Upper lobe of right lung (tissue), 1 donor: ENCODE results near the gene FAM110D. TPM values are rescaled to one million over a fixed set of nuclear protein-coding genes. Genes with fewer than 3 reads are reported as not detected.

ENCODE experiments used
- ATAC-seq: fragments of 200-7000 bp; cut with Tn5 transposase; one replicate; pipeline ENCODE4 v1.9.1; 2020; ENCODE audit warnings: mild to moderate bottlenecking, moderate library complexity
- DNase-seq: peaks from one replicate; pipeline ENCODE4 v3.0.0-alpha.2; 2020
- H3K27ac ChIP-seq: fragments of 200-600 bp; one replicate; pipeline ENCODE4 v1.8.0; 2022
- H3K27me3 ChIP-seq: fragments of 200-600 bp; one replicate; pipeline ENCODE4 v1.8.0; 2022; ENCODE audit warnings: mild to moderate bottlenecking
- H3K36me3 ChIP-seq: fragments of 200-600 bp; one replicate; pipeline ENCODE4 v1.8.0; 2022
- H3K4me1 ChIP-seq: fragments of 200-600 bp; one replicate; pipeline ENCODE4 v1.8.0; 2022
- H3K4me3 ChIP-seq: fragments of 200-600 bp; one replicate; pipeline ENCODE4 v1.8.0; 2022; ENCODE audit warnings: mild to moderate bottlenecking
- H3K9me3 ChIP-seq: fragments of 200-600 bp; one replicate; pipeline ENCODE4 v1.8.0; 2022
- intact Hi-C: fragments of 100-400 bp; cut with DNase I; formaldehyde crosslinking; loops from one replicate; pipeline ENCODE4 v1.11.0; 2022
- total RNA-seq: library from RNA; stranded (reverse); fragmentation: NEBNext Ultra II Directional; extraction: Animal tissue kit (Norgen Biotek cat#: 25700); gene quantifications from one replicate; pipeline ENCODE4 v1.2.1, GENCODE V29; 2021
- TF ChIP-seq, protein P1 (sequence below): fragments of 200-600 bp; IDR thresholded peaks from one replicate; pipeline ENCODE4 v1.8.0; 2022; ENCODE audit warnings: antibody characterized with exemption
- donor health status: DM: no; HTN: yes; CAD: no; lungs with severe emphysema.

The FAM110D gene
- total RNA-seq, 1 donor from 2014 or later, result 6.9 TPM

DNA sequence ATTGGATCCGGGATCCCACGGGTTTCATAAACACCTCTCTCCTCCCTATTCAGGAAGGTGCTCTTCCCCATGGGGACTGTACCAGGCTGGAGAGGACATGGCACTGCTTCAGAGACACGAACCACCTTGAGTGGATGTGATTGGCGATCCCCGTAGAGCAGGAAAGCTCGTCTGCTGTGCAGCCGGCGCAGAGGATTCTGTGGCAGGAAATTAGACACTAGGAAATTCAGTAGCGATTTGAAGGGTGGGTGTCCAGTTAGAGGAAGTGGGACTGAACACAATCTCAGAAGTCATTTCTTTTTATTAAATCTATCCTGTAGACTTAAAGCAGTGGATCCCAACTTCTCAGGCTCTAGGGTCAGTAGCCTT is 46.5 kb upstream of the FAM110D start:
- intact Hi-C loops, result no loop called here
- DNase-seq, result no peak
- Histone ChIP-seq H3K4me3 (peak overlapping the region; percentile 100), H3K27me3 (no peaks in the 10 kb centered on the region), H3K36me3 (peaks cover 24% of the 10 kb centered on the region), H3K4me1 (peaks cover 28% of the 10 kb centered on the region), H3K27ac (peak overlapping the region; percentile 95), H3K9me3 (no peaks in the 10 kb centered on the region)
- TF ChIP-seq, protein P1, sequence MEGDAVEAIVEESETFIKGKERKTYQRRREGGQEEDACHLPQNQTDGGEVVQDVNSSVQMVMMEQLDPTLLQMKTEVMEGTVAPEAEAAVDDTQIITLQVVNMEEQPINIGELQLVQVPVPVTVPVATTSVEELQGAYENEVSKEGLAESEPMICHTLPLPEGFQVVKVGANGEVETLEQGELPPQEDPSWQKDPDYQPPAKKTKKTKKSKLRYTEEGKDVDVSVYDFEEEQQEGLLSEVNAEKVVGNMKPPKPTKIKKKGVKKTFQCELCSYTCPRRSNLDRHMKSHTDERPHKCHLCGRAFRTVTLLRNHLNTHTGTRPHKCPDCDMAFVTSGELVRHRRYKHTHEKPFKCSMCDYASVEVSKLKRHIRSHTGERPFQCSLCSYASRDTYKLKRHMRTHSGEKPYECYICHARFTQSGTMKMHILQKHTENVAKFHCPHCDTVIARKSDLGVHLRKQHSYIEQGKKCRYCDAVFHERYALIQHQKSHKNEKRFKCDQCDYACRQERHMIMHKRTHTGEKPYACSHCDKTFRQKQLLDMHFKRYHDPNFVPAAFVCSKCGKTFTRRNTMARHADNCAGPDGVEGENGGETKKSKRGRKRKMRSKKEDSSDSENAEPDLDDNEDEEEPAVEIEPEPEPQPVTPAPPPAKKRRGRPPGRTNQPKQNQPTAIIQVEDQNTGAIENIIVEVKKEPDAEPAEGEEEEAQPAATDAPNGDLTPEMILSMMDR, result no peak
- ATAC-seq, result peak; percentile 0

DNA sequence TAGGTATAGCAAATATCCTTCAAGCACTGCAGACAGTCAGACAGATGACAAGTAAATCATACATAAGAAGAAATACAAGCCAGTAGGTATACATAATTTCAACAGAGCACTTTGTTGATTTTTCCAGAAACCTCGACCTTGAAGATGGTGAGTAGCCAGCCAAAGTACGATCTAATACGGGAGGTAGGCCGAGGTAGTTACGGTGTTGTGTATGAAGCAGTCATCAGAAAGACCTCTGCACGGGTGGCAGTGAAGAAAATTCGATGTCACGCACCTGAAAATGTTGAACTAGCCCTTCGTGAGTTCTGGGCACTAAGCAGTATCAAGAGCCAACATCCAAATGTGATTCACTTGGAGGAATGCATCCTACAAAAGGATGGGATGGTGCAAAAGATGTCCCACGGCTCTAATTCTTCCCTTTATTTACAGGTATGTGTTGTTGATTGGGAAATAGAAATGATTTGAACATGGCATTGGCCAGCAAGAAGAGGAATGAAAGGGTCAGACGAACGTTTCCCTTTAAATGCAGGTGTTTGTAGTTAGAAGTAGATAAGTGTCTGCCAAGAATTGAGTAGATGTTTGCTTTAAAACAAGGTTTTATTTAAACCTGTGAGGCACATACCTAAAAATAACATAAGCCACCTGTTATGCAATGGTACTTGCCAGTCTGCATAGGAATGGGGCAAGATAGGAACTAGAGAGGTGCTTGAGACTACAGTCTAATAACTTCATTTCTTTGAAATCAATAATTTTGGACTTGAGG is 44.5 kb upstream of the FAM110D start:
- H3K27me3 ChIP-seq, result no peaks in the 10 kb centered on the region
- peaks cover 28% of the 10 kb centered on the region for H3K4me1 ChIP-seq
- ATAC-seq, result no peak
- no peak for DNase-seq
- intact Hi-C loops, result no loop called here
- peak overlapping the region; percentile 44 for H3K27ac ChIP-seq
- TF ChIP-seq, protein P1, result no peak
- no peaks in the 10 kb centered on the region for H3K9me3 ChIP-seq
- H3K4me3 ChIP-seq, result no peak overlapping the region
- H3K36me3 ChIP-seq, result peaks cover 36% of the 10 kb centered on the region

DNA sequence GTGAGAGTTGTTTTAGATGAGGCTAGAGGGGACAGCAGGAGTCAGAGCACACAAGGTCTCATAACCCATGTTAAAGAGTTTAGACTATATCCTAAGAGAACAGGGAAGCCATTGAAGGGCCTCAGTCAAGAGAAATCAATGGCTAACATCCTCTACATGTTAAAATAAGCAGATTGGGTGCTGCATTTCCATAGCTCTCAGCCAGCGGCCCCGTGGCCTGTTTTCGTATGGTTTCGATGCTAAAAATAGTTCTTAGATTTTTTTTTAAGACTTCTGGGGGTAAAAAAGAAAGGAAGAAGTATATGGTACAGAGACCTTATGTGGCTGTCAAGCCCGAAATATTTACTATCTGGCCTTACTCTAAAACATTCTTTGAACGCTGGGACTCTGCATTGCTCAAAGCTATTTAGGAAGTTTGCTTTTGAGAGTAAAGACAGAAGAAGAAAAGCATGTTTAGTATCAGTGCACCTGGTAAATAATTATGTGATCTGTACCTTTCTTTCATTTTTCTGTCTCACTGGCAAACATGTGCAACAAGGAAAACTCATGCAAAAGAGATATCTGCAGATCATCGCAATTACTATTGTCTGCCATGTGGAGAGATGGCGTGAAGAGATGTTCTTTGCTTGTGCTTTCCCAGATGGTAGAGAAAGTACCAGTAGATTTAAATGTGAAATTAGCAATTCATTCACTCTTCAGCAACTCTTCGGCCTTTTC is 38.8 kb upstream of the FAM110D start:
- no peaks in the 10 kb centered on the region for H3K9me3 ChIP-seq
- ATAC-seq, result no peak
- peaks cover 30% of the 10 kb centered on the region for H3K36me3 ChIP-seq
- no peaks in the 10 kb centered on the region for H3K27me3 ChIP-seq
- no peak overlapping the region for H3K27ac ChIP-seq
- peaks cover 18% of the 10 kb centered on the region for H3K4me1 ChIP-seq
- DNase-seq, result no peak
- TF ChIP-seq, protein P1, result no peak
- H3K4me3 ChIP-seq, result no peak overlapping the region
- intact Hi-C loops, result no loop called here

DNA sequence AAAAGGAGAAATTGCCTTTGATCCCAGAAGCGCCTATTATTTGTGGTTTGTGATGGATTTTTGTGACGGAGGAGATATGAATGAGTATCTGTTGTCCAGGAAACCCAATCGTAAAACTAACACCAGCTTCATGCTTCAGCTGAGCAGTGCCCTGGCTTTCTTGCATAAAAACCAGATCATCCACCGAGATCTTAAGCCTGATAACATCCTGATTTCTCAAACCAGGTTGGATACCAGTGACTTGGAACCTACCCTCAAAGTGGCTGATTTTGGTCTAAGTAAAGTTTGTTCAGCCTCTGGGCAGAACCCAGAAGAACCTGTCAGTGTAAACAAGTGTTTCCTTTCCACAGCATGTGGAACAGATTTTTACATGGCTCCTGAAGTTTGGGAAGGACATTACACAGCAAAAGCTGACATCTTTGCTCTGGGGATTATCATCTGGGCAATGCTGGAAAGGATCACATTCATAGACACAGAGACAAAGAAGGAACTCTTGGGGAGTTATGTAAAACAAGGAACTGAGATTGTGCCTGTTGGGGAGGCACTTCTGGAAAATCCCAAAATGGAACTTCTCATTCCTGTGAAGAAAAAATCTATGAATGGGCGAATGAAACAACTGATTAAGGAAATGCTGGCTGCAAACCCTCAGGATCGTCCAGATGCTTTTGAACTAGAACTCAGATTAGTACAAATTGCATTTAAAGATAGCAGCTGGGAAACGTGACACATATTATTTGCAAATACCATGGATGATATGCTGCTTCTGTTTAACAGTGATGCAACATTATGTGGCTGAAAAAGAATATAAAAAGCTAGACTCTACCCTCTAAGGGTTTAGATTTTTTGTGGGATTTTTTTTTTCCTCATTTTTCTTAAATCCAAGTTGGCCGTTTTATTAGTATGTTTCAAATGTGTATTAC is 36.8 kb upstream of the FAM110D start:
- peak overlapping the region; percentile 1 for H3K27ac ChIP-seq
- ATAC-seq (peak; percentile 30), DNase-seq (no peak)
- H3K4me1 ChIP-seq, result peaks cover 39% of the 10 kb centered on the region
- no peaks in the 10 kb centered on the region for H3K27me3 ChIP-seq
- TF ChIP-seq, protein P1, result no peak
- H3K9me3 ChIP-seq, result no peaks in the 10 kb centered on the region
- intact Hi-C loops, result no loop called here
- H3K36me3 ChIP-seq, result peaks cover 16% of the 10 kb centered on the region
- no peak overlapping the region for H3K4me3 ChIP-seq
